Fibroblast of the aortic adventitia (primary cell): ENCODE results near the gene EML3. TPM values are rescaled to one million over a fixed set of nuclear protein-coding genes. Genes with fewer than 3 reads are reported as not detected.
"Not testable (repeated sequence)": the region's sequence is repeated elsewhere in the genome, so short reads cannot be mapped to it uniquely, and the experiment has no call there.

Source experiments
- DNase-seq: peaks from one replicate; pipeline ENCODE4 v3.0.0-alpha.2; 2010; ENCODE audit warnings: low read depth
- H3K4me3 ChIP-seq: 2 replicates; pipeline ENCODE4 v1.5.1; 2011; ENCODE audit warnings: low read depth, mild to moderate bottlenecking, control low read depth, low read length, moderate library complexity
- CTCF ChIP-seq: IDR thresholded peaks from 2 replicates; pipeline ENCODE4 v1.5.1; 2011; ENCODE audit warnings: mild to moderate bottlenecking, low read length, control low read depth, inconsistent platforms; ENCODE audit not compliant: insufficient read depth
- total RNA-seq: library from RNA; depleted of rRNA; stranded (reverse); fragments of >200 nt; gene quantifications from 2 replicates; pipeline ENCODE4 v1.2.3, GENCODE V29; 2012; ENCODE audit warnings: low replicate concordance

EML3 gene
- total RNA-seq, 1 donor, result 22.3 TPM

- no peak for DNase-seq
- H3K4me3 ChIP-seq, result no peak overlapping the region
- TF ChIP-seq CTCF, result no peak
Observed at GRCh38 chr11:62644220-62644619, 31.6 kb upstream of the EML3 start.

- no peak for DNase-seq
- TF ChIP-seq CTCF, result no peak
- H3K4me3 ChIP-seq, result no peak overlapping the region
Observed at GRCh38 chr11:62632492-62632891, 19.9 kb upstream of the EML3 start.

GRCh38 chr11:62627713-62628112, 15.1 kb upstream of the EML3 start:
- no peak for DNase-seq
- peak; percentile 13 for TF ChIP-seq CTCF
- no peak overlapping the region for H3K4me3 ChIP-seq

- TF ChIP-seq CTCF, result no peak
- H3K4me3 ChIP-seq, result no peak overlapping the region
- DNase-seq, result no peak
Observed at GRCh38 chr11:62622476-62623089, 10.0 kb upstream of the EML3 start.

- TF ChIP-seq CTCF, result no peak
- peak within 1 kb of the TSS; percentile 94 for H3K4me3 ChIP-seq
- peak; percentile 98 for DNase-seq
Observed at GRCh38 chr11:62621567-62622470, 9.2 kb upstream of the EML3 start, which contains the start of gene B3GAT3. Gene B3GAT3 (minus strand): TSS chr11:62621986. CDS start chr11:62621947, 39 bp downstream.

- peak overlapping the region; percentile 94 for H3K4me3 ChIP-seq
- DNase-seq, result no peak
- no peak for TF ChIP-seq CTCF
Observed at GRCh38 chr11:62621027-62621566, 8.5 kb upstream of the EML3 start.

- H3K4me3 ChIP-seq, DNase-seq: not testable (repeated sequence)
Observed at GRCh38 chr11:62616957-62617356, 4.4 kb upstream of the EML3 start.
